ENCODE data around the gene KLHL7.
"Not testable (repeated sequence)": the region's sequence is repeated elsewhere in the genome, so short reads cannot be mapped to it uniquely, and the experiment has no call there.

KLHL7 gene

DNA sequence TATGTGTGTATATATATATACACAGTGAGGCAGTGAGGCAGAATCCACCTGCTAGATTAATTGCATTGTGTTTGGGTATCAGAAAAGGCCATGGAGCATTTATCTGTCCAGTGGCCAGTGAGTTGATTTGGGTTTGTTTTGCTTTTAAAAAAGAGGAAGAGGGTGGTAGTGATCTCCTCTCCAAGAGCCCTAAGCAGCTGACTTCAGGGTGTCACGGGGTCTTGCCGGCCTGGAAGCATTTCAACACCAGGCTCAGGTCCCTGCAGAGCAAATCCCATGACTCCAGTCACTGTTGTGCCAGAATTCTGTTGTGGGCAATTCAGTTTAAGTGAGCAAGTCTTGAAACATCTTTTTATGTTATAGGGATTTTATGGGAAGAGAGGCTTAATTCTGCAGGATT, 110.4 kb downstream of the KLHL7 start:
- Histone ChIP-seq H3K9me3 (ENCODE audit: control insufficient read depth, insufficient read depth, low read length) (no peaks in the 10 kb centered on the region), H3K27ac (ENCODE audit: low read depth, low read length) (no peak overlapping the region), H3K9ac (ENCODE audit: low read depth, low read length) (no peak overlapping the region), H3K36me3 (ENCODE audit: control insufficient read depth, insufficient read depth, low read length) (no peaks in the 10 kb centered on the region), H3K4me3 (ENCODE audit: low read depth, low read length) (no peak overlapping the region), H3K27me3 (ENCODE audit: control insufficient read depth, insufficient read depth, low read length) (no peaks in the 10 kb centered on the region; the same call in 1 of the 2 replicates), H3K4me1 (ENCODE audit: control insufficient read depth, insufficient read depth, low read length) (peaks cover 7% of the 10 kb centered on the region; the same call in 1 of the 2 replicates)

DNA sequence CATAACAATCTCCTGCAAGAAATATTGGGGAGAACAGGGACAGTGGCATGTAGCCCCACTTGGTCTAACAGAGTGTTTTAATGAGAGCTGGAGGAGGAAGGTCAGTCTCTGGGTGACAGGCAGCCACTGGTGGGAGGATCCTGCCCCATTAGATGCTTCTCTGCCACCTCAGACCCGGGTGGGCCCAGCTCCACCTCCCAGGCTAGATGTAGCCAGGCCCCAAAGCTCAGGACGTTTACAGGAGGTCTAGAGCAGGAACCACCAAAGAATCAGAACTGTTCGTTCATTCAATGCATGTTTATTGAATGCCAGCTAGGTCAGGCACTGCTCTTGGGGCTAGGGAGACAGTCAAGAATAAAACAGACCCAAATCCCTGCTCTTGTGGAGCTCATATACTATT, 112.6 kb downstream of the KLHL7 start:
- Histone ChIP-seq H3K36me3 (ENCODE audit: control insufficient read depth, insufficient read depth, low read length) (no peaks in the 10 kb centered on the region), H3K4me3 (ENCODE audit: low read depth, low read length) (no peak overlapping the region), H3K9ac (ENCODE audit: low read depth, low read length) (no peak overlapping the region), H3K27ac (ENCODE audit: low read depth, low read length) (no peak overlapping the region), H3K4me1 (ENCODE audit: control insufficient read depth, insufficient read depth, low read length) (no peaks in the 10 kb centered on the region; the same call in 1 of the 2 replicates), H3K9me3 (ENCODE audit: control insufficient read depth, insufficient read depth, low read length) (no peaks in the 10 kb centered on the region), H3K27me3 (ENCODE audit: control insufficient read depth, insufficient read depth, low read length) (no peaks in the 10 kb centered on the region; the same call in 1 of the 2 replicates)

DNA sequence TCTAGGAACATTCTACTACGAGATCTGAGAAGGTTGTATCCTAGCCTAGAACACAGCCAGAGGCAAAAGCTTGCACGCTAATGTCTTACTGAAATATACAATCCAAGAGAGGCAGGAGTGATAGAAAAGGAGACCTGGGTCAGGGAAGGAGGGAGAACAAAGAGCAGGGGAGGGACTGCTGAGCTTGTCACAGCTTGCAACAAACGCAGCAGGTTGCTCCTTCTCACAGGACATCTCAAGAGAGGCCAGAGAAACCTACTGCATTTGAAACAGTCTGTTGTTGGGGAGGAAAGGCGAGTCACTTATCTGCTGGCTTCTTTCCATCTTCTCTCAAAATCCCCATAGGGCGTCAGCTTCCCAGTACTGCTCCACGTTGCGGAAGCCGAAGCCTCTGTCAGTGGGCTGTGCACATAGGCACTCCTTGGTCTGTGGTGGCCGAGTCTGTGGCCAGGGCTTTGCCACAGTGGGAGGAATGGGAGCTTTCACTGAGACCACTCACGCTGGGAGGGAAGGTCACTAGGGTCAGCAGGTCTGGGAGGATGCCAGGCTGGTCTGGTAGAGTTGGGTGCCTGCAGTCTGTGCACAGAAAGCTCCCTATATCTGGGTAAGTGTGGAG, 115.2 kb downstream of the KLHL7 start:
- Histone ChIP-seq H3K9me3 (ENCODE audit: control insufficient read depth, insufficient read depth, low read length) (no peaks in the 10 kb centered on the region), H3K4me3 (ENCODE audit: low read depth, low read length) (no peak overlapping the region), H3K27me3 (ENCODE audit: control insufficient read depth, insufficient read depth, low read length) (no peaks in the 10 kb centered on the region; the same call in 1 of the 2 replicates), H3K27ac (ENCODE audit: low read depth, low read length) (no peak overlapping the region), H3K4me1 (ENCODE audit: control insufficient read depth, insufficient read depth, low read length) (no peaks in the 10 kb centered on the region; the same call in 1 of the 2 replicates), H3K36me3 (ENCODE audit: control insufficient read depth, insufficient read depth, low read length) (no peaks in the 10 kb centered on the region), H3K9ac (ENCODE audit: low read depth, low read length) (no peak overlapping the region; the same call in 1 of the 2 replicates)

DNA sequence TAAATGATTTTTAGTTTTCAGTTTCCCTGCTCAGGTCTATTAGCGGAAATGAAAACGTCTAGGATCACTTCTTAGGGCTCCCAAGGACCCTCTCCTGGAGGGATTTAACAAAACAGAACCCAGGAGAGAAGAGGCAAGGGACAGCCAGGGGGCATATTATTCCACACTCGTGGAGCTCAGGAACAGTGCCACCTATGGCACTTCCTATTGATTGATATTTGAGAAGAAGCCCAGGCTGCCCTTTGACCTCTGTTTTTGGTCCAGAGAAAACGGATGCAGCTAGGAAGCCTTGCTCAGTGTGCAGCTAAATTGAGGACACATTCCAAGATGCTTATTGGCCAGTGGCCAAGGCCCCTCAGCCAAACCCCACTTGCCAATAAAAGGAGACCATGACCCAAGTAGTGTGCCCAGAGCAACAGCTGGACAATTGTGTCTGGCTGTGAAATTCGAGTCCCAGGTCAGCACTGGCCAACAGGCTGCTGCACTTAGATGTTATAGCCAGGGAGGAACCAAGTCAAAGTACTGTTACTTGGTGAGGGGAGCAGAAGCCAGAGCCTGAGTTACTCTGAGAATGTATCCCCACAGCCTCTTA, 117.0 kb downstream of the KLHL7 start:
- H3K9me3 ChIP-seq (ENCODE audit: control insufficient read depth, insufficient read depth, low read length) = no peaks in the 10 kb centered on the region
- H3K27me3 ChIP-seq (ENCODE audit: control insufficient read depth, insufficient read depth, low read length) = no peaks in the 10 kb centered on the region; the same call in 1 of the 2 replicates
- H3K4me3 ChIP-seq (ENCODE audit: low read depth, low read length) = no peak overlapping the region
- H3K27ac ChIP-seq (ENCODE audit: low read depth, low read length) = no peak overlapping the region
- H3K36me3 ChIP-seq (ENCODE audit: control insufficient read depth, insufficient read depth, low read length) = no peaks in the 10 kb centered on the region
- H3K9ac ChIP-seq (ENCODE audit: low read depth, low read length) = no peak overlapping the region
- H3K4me1 ChIP-seq (ENCODE audit: control insufficient read depth, insufficient read depth, low read length) = no peaks in the 10 kb centered on the region; the same call in 1 of the 2 replicates

DNA sequence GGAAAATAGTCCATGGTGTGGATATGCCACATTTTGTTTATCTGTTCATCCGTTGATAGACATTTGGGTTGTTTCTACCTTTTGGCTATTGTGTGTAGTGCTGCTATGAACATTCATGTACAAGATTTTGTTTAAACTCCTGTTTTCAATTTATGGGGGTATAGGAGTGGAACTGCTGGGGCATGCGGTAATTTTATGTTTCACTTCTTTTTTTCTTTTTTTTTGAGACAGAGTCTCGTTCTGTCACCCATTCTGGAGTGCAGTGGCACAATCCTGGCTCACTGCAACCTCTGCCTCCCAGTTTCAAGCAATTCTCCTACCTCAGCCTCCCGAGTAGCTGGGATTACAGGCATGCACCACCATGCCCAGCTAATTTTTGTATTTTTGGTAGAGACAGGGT, 118.8 kb downstream of the KLHL7 start:
- not testable (repeated sequence) for H3K4me3 ChIP-seq (ENCODE audit: low read depth, low read length); H3K27me3 ChIP-seq (ENCODE audit: control insufficient read depth, insufficient read depth, low read length); H3K4me1 ChIP-seq (ENCODE audit: control insufficient read depth, insufficient read depth, low read length); H3K9ac ChIP-seq (ENCODE audit: low read depth, low read length); H3K9me3 ChIP-seq (ENCODE audit: control insufficient read depth, insufficient read depth, low read length); H3K36me3 ChIP-seq (ENCODE audit: control insufficient read depth, insufficient read depth, low read length); H3K27ac ChIP-seq (ENCODE audit: low read depth, low read length)

DNA sequence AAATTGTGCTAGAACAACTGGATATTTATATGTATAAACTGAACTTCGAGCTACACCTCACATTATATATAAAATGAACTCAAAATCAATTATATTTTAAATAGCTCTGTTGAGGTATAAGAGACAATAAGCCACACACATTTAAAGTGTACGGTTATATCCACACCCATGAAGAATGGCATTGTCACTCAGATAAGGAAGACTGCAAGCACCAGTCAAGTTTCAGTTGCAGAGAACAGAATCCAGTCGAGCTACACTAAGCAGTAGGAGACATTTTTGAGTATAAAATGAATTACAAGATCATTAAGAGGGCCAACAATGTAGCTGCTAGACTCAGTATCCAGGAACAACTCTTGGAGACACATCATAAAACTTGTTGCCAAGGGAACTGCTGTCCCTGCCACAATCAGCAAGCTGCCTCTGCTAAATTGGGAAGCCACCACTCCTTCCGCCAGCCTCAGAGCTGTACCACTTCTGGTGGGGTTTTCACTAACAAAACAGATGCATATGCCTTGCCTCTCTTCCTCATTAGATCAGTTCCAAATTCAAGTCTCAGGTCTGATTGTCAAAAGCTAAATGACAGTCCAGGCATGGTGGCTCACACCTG, 121.4 kb downstream of the KLHL7 start:
- Histone ChIP-seq H3K9ac (ENCODE audit: low read depth, low read length) (no peak overlapping the region), H3K4me3 (ENCODE audit: low read depth, low read length) (no peak overlapping the region), H3K4me1 (ENCODE audit: control insufficient read depth, insufficient read depth, low read length) (no peaks in the 10 kb centered on the region), H3K27ac (ENCODE audit: low read depth, low read length) (no peak overlapping the region), H3K9me3 (ENCODE audit: control insufficient read depth, insufficient read depth, low read length) (no peaks in the 10 kb centered on the region), H3K27me3 (ENCODE audit: control insufficient read depth, insufficient read depth, low read length) (no peaks in the 10 kb centered on the region), H3K36me3 (ENCODE audit: control insufficient read depth, insufficient read depth, low read length) (no peaks in the 10 kb centered on the region)
